Testis (tissue), 3 donors: ENCODE results near the gene ZMIZ2. TPM values are rescaled to one million over a fixed set of nuclear protein-coding genes. Genes with fewer than 3 reads are reported as not detected.
"Not testable (repeated sequence)": the region's sequence is repeated elsewhere in the genome, so short reads cannot be mapped to it uniquely, and the experiment has no call there.

ENCODE experiments used
- DNase-seq: peaks from one replicate; pipeline ENCODE4 v3.0.0-alpha.2; 2019
- H3K27ac ChIP-seq, 2 donors: fragments of 200-600 bp; sonication (generic); one replicate each; pipeline ENCODE4 v1.5.1; 2019
- H3K27me3 ChIP-seq: fragments of 200-600 bp; sonication (generic); one replicate; pipeline ENCODE4 v1.5.1; 2019
- H3K36me3 ChIP-seq: fragments of 200-600 bp; sonication (generic); one replicate; pipeline ENCODE4 v1.5.1; 2017; ENCODE audit warnings: low read depth; ENCODE audit errors: missing control alignments
- H3K4me1 ChIP-seq: fragments of 200-600 bp; sonication (generic); one replicate; pipeline ENCODE4 v1.5.1; 2019
- H3K4me3 ChIP-seq, 2 donors: fragments of 200-600 bp; sonication (generic); one replicate each; pipeline ENCODE4 v1.5.1; 2017 to 2019
- H3K9me3 ChIP-seq: fragments of 200-600 bp; sonication (generic); one replicate; pipeline ENCODE4 v1.5.1; 2017
- CTCF ChIP-seq, 3 experiments: fragments of 450-650 bp in 2 of 3; fragments of 200-600 bp in 1 of 3; sonication (generic) in 1 of 3; IDR thresholded peaks; one replicate each; pipeline ENCODE4 v1.5.1; 2016 to 2019; ENCODE audit warnings: antibody characterized with exemption in 3 of 3, mild to moderate bottlenecking in 2 of 3, moderate library complexity in 1 of 3
- POLR2A ChIP-seq: fragments of 450-650 bp; IDR thresholded peaks from one replicate; pipeline ENCODE4 v1.6.1; 2017; ENCODE audit warnings: antibody characterized with exemption, mild to moderate bottlenecking, moderate library complexity
- WGBS, 2 donors: methylation state at CpG; one replicate each; pipeline ENCODE4 v1.1.5; 2018; 5-methylcytosine and 5-hydroxymethylcytosine counted together
- intact Hi-C: fragments of 100-400 bp; cut with DNase I; formaldehyde crosslinking; loops from one replicate; pipeline ENCODE4 v1.15.1; 2023; ENCODE audit warnings: low total_unique reads
- polyA plus RNA-seq: library from polyadenylated mRNA; stranded (reverse); fragments of 350-450 nt; fragmentation: Illumina TruSeq; extraction: RNeasy Lipid Tissue Mini Kit (QIAGEN cat#74804); gene quantifications from one replicate; pipeline ENCODE4 v1.2.3, GENCODE V29; 2014; ENCODE audit warnings: low read depth, low replicate concordance; ENCODE audit not compliant: insufficient read depth
- total RNA-seq, 2 donors: library from RNA; depleted of rRNA; stranded (reverse); fragments of >200 nt; gene quantifications; one replicate each; pipeline ENCODE4 v1.2.3, GENCODE V29; 2016

ZMIZ2 gene
- total and polyA plus RNA-seq, 3 donors from 2014 or later = 47.9 to 86.6 (median 85.9) TPM

GRCh38 chr7:44727158-44727936, 21.3 kb upstream of the ZMIZ2 start:
- intact Hi-C loops = no loop called here
- no peak overlapping the region for H3K27ac ChIP-seq
- no peak overlapping the region for H3K4me3 ChIP-seq
- H3K9me3 ChIP-seq = no peaks in the 10 kb centered on the region
- 70 to 72% methylated on average over 6 of the region's 6 CpGs for WGBS, 2 donors
- H3K27me3 ChIP-seq = no peaks in the 10 kb centered on the region
- H3K4me1 ChIP-seq = no peaks in the 10 kb centered on the region
- H3K36me3 ChIP-seq = no peaks in the 10 kb centered on the region
- no peak for TF ChIP-seq CTCF (IDR thresholded peaks at IDR 0.05)
- TF ChIP-seq POLR2A = no peak
- DNase-seq = no peak

GRCh38 chr7:44727937-44728262, 20.7 kb upstream of the ZMIZ2 start:
- no peak for DNase-seq
- TF ChIP-seq CTCF (IDR thresholded peaks at IDR 0.05) = no peak
- TF ChIP-seq POLR2A = no peak
- Histone ChIP-seq H3K36me3 (no peaks in the 10 kb centered on the region), H3K4me3 (no peak overlapping the region), H3K4me1 (no peaks in the 10 kb centered on the region), H3K27ac (no peak overlapping the region), H3K9me3 (no peaks in the 10 kb centered on the region), H3K27me3 (no peaks in the 10 kb centered on the region)
- intact Hi-C loops = no loop called here
- 92 to 100% methylated on average over 1 of the region's 1 CpG for WGBS, 2 donors

- no peaks in the 10 kb centered on the region for H3K4me1 ChIP-seq
- no peak overlapping the region for H3K4me3 ChIP-seq
- intact Hi-C loops = no loop called here
- no peaks in the 10 kb centered on the region for H3K27me3 ChIP-seq
- TF ChIP-seq CTCF (IDR thresholded peaks at IDR 0.05) (no peak), POLR2A (no peak)
- H3K27ac ChIP-seq = no peak overlapping the region
- 81 to 91% methylated on average over 6 to 12 of the region's 12 CpGs for WGBS, 2 donors
- H3K9me3 ChIP-seq = no peaks in the 10 kb centered on the region
- H3K36me3 ChIP-seq = no peaks in the 10 kb centered on the region
- no peak for DNase-seq
Measured at GRCh38 chr7:44729949-44730590, 18.6 kb upstream of the ZMIZ2 start.

GRCh38 chr7:44732971-44733370, 15.7 kb upstream of the ZMIZ2 start:
- H3K9me3 ChIP-seq, H3K27ac ChIP-seq, H3K27me3 ChIP-seq, intact Hi-C loops, H3K36me3 ChIP-seq, DNase-seq, H3K4me1 ChIP-seq, H3K4me3 ChIP-seq: not testable (repeated sequence)
- 93% methylated on average over 6 of the region's 6 CpGs for WGBS, 2 donors

- intact Hi-C loops = no loop called here
- Histone ChIP-seq H3K4me3 (no peak overlapping the region), H3K36me3 (no peaks in the 10 kb centered on the region), H3K27ac (no peak overlapping the region), H3K27me3 (no peaks in the 10 kb centered on the region), H3K9me3 (no peaks in the 10 kb centered on the region), H3K4me1 (no peaks in the 10 kb centered on the region)
- WGBS, 2 donors = 82 to 94% methylated on average over 5 of the region's 5 CpGs
- TF ChIP-seq POLR2A = no peak
- no peak for TF ChIP-seq CTCF (IDR thresholded peaks at IDR 0.05)
- DNase-seq = no peak
Measured at GRCh38 chr7:44733708-44734481, 14.8 kb upstream of the ZMIZ2 start.
